Gastrocnemius medialis (tissue), 4 donors: ENCODE results near the gene MSI2. TPM values are rescaled to one million over a fixed set of nuclear protein-coding genes. Genes with fewer than 3 reads are reported as not detected.
A peak's percentile ranks its signal among the peaks of the same experiment; 100 is the strongest.
"Not testable (repeated sequence)": the region's sequence is repeated elsewhere in the genome, so short reads cannot be mapped to it uniquely, and the experiment has no call there.

Experiments used
- ATAC-seq, 2 donors: fragments of 150-250 bp; one replicate each; pipeline ENCODE4 v1.9.1; 2016
- DNase-seq, 2 donors: peaks; one replicate each; pipeline ENCODE4 v3.0.0-alpha.2; 2019
- H3K27ac ChIP-seq, 4 donors: fragments of 200-600 bp; sonication (generic); 1 replicate in 1 of 4; 2 replicates in 3 of 4; pipeline ENCODE4 v1.5.1; 2016 to 2018; ENCODE audit warnings: mild to moderate bottlenecking in 2 of 4, moderate library complexity in 1 of 4
- H3K27me3 ChIP-seq, 3 donors: fragments of 200-600 bp; sonication (generic) in 2 of 3; 1 replicate in 1 of 3; 2 replicates in 2 of 3; pipeline versions ENCODE4 v1.5.1 to v1.6.0; 2016 to 2019; ENCODE audit warnings: mild to moderate bottlenecking in 1 of 3, moderate library complexity in 1 of 3
- H3K36me3 ChIP-seq, 2 donors: fragments of 200-600 bp; sonication (generic) in 1 of 2; one replicate each; pipeline ENCODE4 v1.5.1; 2017 to 2018
- H3K4me1 ChIP-seq, 2 donors: fragments of 200-600 bp; sonication (generic) in 1 of 2; one replicate each; pipeline ENCODE4 v1.5.1; 2016 to 2017; ENCODE audit warnings: mild to moderate bottlenecking in 2 of 2
- H3K4me3 ChIP-seq, 4 donors: fragments of 200-600 bp; sonication (generic) in 3 of 4; 1 replicate in 1 of 4; 2 replicates in 3 of 4; pipeline ENCODE4 v1.5.1; 2016 to 2019; ENCODE audit warnings: mild to moderate bottlenecking in 2 of 4
- H3K9me3 ChIP-seq, 3 donors: fragments of 200-600 bp; sonication (generic) in 2 of 3; 1 replicate in 1 of 3; 2 replicates in 2 of 3; pipeline ENCODE4 v1.5.1; 2016 to 2019
- POLR2A ChIP-seq, 2 donors: fragments of 450-650 bp; IDR thresholded peaks; one replicate each; pipeline ENCODE4 v1.6.1; 2017; ENCODE audit warnings: antibody characterized with exemption in 2 of 2, mild to moderate bottlenecking in 2 of 2, moderate library complexity in 2 of 2
- in situ Hi-C, 4 donors: fragments of 200-750 bp; cut with MboI; loops; one replicate each; pipeline versions ENCODE4 v1.15.0 to v1.8.0; 2017; ENCODE audit warnings: low sequenced_read_pairs in 4 of 4
- intact Hi-C: fragments of 100-400 bp; cut with DNase I; formaldehyde crosslinking; loops from one replicate; pipeline ENCODE4 v1.15.1; 2023; ENCODE audit warnings: low total_unique reads
- total RNA-seq, 4 donors: library from RNA; depleted of rRNA; stranded (reverse); fragments of >200 nt; gene quantifications; one replicate each; pipeline versions ENCODE4 v1.1.0 to v1.2.3, GENCODE V29; 2016
- TF ChIP-seq, protein P1 (sequence below), 5 experiments: fragments of 450-650 bp in 3 of 5; fragments of 200-600 bp in 2 of 5; sonication (generic) in 2 of 5; IDR thresholded peaks in 4 of 5; conservative IDR thresholded peaks in 1 of 5; 1 replicate in 4 of 5; 2 replicates in 1 of 5; pipeline ENCODE4 v1.5.1; 2016 to 2019; ENCODE audit warnings: antibody characterized with exemption in 5 of 5, mild to moderate bottlenecking in 3 of 5, moderate library complexity in 3 of 5

MSI2 gene
- total RNA-seq, 4 donors from 2014 or later = 33.1 to 66.2 (median 48.5) TPM

DNA sequence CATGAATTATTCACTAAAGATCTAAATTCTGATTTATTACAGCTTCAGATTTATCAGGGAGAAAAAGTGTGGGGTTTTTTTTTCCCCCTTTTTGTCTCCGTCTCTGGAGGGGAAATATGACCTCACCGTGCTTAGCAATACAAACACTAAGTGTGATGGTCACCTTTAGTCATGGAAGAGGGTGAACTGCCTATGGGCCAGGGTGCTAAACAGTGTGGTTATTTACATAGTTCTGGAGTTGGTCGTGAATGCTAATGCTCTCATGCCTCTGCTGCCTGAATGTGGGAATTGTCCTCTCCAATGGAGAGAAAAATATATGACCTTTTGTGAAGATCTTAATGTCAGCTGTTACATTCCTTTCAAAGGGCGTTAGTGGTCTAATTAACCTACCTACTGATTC is 44.8 kb upstream of the MSI2 start:
- intact Hi-C loops (no loop called here), in situ Hi-C loops (no loop called here)
- DNase-seq = no peak
- H3K4me1 ChIP-seq = no peaks in the 10 kb centered on the region
- no peak overlapping the region for H3K27ac ChIP-seq
- no peak overlapping the region for H3K4me3 ChIP-seq
- ATAC-seq = no peak
- H3K36me3 ChIP-seq = no peaks in the 10 kb centered on the region
- no peaks in the 10 kb centered on the region for H3K9me3 ChIP-seq
- TF ChIP-seq, protein P1, sequence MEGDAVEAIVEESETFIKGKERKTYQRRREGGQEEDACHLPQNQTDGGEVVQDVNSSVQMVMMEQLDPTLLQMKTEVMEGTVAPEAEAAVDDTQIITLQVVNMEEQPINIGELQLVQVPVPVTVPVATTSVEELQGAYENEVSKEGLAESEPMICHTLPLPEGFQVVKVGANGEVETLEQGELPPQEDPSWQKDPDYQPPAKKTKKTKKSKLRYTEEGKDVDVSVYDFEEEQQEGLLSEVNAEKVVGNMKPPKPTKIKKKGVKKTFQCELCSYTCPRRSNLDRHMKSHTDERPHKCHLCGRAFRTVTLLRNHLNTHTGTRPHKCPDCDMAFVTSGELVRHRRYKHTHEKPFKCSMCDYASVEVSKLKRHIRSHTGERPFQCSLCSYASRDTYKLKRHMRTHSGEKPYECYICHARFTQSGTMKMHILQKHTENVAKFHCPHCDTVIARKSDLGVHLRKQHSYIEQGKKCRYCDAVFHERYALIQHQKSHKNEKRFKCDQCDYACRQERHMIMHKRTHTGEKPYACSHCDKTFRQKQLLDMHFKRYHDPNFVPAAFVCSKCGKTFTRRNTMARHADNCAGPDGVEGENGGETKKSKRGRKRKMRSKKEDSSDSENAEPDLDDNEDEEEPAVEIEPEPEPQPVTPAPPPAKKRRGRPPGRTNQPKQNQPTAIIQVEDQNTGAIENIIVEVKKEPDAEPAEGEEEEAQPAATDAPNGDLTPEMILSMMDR (IDR thresholded peaks at IDR 0.05 in 4 of 5, conservative IDR thresholded peaks at IDR 0.05 in 1 of 5) = no peak
- TF ChIP-seq POLR2A (IDR thresholded peaks at IDR 0.05) = no peak
- H3K27me3 ChIP-seq = no peaks in the 10 kb centered on the region

DNA sequence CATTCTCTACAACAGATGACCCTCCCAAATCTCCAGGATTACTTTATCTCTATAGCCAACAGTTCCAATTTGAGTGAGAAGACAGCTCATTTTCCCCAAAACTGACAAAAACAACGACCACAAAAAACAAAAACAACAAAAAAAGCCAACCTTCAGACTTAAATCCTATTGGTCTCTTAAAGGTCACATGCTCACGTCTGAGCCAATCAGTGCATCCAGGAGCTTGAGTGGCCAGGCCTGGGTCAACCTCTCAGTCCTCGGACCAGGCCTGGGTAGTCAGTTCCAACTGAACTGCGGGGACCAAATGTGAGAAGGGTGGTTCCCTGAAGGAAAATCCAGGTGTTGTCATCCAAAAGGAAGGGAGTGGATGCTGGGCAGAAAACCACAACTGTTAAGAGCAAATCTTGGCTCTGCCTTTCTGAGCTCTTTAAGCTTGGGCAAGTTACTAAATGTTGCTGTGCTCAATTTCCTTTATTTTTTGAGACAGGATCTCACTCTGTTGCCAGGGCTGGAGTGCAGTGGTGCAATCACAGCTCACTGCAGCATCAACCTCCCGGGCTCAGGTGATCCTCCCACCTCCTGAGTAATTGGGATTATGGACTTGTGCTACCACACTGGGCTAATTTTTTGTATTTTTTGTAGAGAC is 43.0 kb upstream of the MSI2 start:
- Histone ChIP-seq H3K4me1 (no peaks in the 10 kb centered on the region), H3K27ac (no peak overlapping the region), H3K9me3 (no peaks in the 10 kb centered on the region), H3K27me3 (no peaks in the 10 kb centered on the region), H3K36me3 (no peaks in the 10 kb centered on the region), H3K4me3 (no peak overlapping the region)
- intact Hi-C loops (no loop called here), in situ Hi-C loops (no loop called here)
- ATAC-seq = no peak
- no peak for TF ChIP-seq POLR2A (IDR thresholded peaks at IDR 0.05)
- TF ChIP-seq, protein P1 (IDR thresholded peaks at IDR 0.05 in 4 of 5, conservative IDR thresholded peaks at IDR 0.05 in 1 of 5) = no peak
- DNase-seq = no peak

DNA sequence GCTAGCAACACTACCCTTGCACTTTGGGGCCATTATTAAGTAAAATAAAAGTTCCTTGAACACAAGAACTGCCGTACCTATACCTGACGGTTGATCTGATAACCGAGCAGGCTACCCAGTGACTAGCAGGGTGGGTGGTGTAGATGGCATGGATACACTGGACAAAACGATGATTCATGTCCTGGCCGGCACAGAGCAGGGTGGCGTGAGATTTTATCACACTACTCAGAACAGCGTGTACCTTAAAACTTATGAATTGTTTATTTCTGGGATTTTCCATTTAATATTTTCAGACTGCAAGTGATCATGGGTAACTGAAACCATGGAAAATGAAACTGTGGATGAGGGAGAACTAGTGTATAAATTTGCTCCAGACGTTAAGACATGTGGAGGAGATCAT is 41.0 kb upstream of the MSI2 start:
- no peaks in the 10 kb centered on the region for H3K27me3 ChIP-seq
- peak; percentile 5 to 18 for DNase-seq
- H3K4me3 ChIP-seq = no peak overlapping the region
- no peaks in the 10 kb centered on the region for H3K36me3 ChIP-seq
- H3K27ac ChIP-seq = no peak overlapping the region
- no peaks in the 10 kb centered on the region for H3K4me1 ChIP-seq
- in situ Hi-C loops = no loop called here
- TF ChIP-seq, protein P1 (IDR thresholded peaks at IDR 0.05 in 4 of 5, conservative IDR thresholded peaks at IDR 0.05 in 1 of 5) = no peak
- intact Hi-C loops = no loop called here
- H3K9me3 ChIP-seq = no peaks in the 10 kb centered on the region
- ATAC-seq = peak; percentile 71 to 85

DNA sequence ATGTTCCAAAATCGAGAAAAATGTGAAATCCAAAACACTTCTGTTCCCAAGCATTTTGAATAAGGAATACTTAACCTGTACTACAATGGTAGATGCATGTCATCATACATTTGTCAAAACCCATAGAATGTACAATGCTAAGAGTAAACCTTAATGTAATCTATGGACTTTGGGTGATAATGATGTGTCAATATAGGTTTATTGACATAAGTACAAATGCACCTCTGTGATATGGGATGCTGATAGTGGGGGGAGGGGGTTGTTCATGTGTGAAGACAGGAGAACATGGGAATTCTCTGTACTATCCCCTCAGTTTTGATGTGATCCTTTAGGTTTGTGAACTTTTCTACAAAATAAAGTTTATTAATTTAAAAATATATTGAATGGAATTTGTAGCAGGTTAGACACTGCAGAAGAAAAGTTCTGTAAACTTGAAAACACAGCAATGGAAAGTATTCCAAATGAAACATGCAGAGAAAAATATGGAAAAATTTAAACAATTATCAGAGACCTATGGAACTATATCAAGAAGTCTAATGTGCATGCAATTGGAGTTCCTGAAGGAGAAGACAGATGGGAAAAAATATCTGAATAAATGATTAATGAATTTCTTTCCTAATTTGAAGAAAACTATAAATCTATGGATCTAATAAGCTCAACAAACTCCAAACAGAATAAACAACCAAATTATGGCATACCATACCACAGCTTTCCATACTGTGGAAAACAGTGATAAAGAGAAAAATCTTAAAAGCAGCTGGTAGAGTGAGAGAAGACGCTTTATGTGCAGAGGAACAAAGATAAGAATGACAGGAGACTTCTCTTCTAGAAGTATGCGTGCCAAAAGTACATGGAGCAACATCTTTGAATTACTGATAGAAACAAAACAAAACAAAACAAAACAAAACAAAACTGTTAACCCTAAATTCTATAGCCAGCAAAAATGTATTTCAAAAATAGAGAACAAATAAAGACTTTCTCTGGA is 34.7 kb upstream of the MSI2 start:
- DNase-seq (no peak), ATAC-seq (no peak)
- intact Hi-C loops (no loop called here), in situ Hi-C loops (no loop called here)
- Histone ChIP-seq H3K4me1 (no peaks in the 10 kb centered on the region), H3K36me3 (no peaks in the 10 kb centered on the region), H3K9me3 (no peaks in the 10 kb centered on the region), H3K4me3 (no peak overlapping the region), H3K27ac (no peak overlapping the region), H3K27me3 (no peaks in the 10 kb centered on the region)
- TF ChIP-seq POLR2A (IDR thresholded peaks at IDR 0.05) = no peak
- TF ChIP-seq, protein P1 (IDR thresholded peaks at IDR 0.05 in 4 of 5, conservative IDR thresholded peaks at IDR 0.05 in 1 of 5) = no peak

DNA sequence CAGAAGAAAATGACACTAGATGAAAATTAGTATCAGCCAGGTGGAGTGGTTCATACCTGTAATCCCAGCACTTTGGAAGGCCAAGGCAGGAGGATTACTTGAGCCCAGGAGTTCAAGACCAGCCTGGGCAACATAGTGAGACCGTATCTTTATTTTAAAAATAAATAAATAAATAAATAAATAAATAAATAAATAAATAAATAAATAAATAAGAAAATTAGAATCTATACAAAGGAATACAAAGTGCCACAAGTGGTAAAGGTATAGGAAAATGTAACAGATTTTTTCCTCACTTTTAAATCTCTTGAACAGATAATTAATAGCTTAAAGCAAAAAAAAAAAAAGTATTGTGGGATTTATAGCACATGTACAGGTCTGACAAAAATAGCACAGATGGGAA is 33.9 kb upstream of the MSI2 start:
- H3K27me3 ChIP-seq, ATAC-seq, H3K9me3 ChIP-seq, H3K4me3 ChIP-seq, in situ Hi-C loops, H3K4me1 ChIP-seq, H3K27ac ChIP-seq, DNase-seq, intact Hi-C loops, H3K36me3 ChIP-seq: not testable (repeated sequence)
